CD4-positive, alpha-beta T cell (primary cell): ENCODE data around the gene ZNF451. TPM values are rescaled to one million over a fixed set of nuclear protein-coding genes. Genes with fewer than 3 reads are reported as not detected.

Experiments used
- ATAC-seq: fragments of 200-7000 bp; cut with Tn5 transposase; one replicate; pipeline ENCODE4 v1.10.0; 2022; ENCODE audit warnings: mild to moderate bottlenecking; ENCODE audit not compliant: poor library complexity
- CTCF ChIA-PET: fragments of 350-600 bp; sonication (Branson Sonifier 250); formaldehyde crosslinking; loops from one replicate; lab custom pipeline; 2021; ENCODE audit warnings: antibody characterized with exemption, inconsistent platforms; lab: Charles Lee
- POLR2A ChIA-PET: fragments of 350-600 bp; sonication (Branson Sonifier 250); formaldehyde crosslinking; loops from one replicate; lab custom pipeline; 2021; ENCODE audit warnings: antibody characterized with exemption, inconsistent platforms; lab: Charles Lee
- DNase-seq, 14 experiments: peaks; one replicate each; pipeline ENCODE4 v3.0.0-alpha.2; 2013 to 2020; ENCODE audit warnings: mixed read lengths in 2 of 14
- H3K27ac ChIP-seq, 2 donors: one replicate each; pipeline versions ENCODE4 v1.5.1 to v1.7.0; 2013; ENCODE audit warnings: low read length in 2 of 2, low read depth in 1 of 2, mild to moderate bottlenecking in 1 of 2
- H3K27me3 ChIP-seq, 2 experiments: 1 replicate in 1 of 2; 2 replicates in 1 of 2; pipeline versions ENCODE4 v1.6.1 to v1.7.0; 2013; ENCODE audit warnings: low read length in 2 of 2, control low read depth in 1 of 2, mild to moderate bottlenecking in 1 of 2, moderate library complexity in 1 of 2; ENCODE audit not compliant: insufficient read depth in 2 of 2, control insufficient read depth in 1 of 2
- H3K36me3 ChIP-seq: one replicate; pipeline ENCODE4 v1.6.1; 2013; ENCODE audit warnings: low read length, control low read depth; ENCODE audit not compliant: insufficient read depth
- H3K4me1 ChIP-seq: one replicate; pipeline ENCODE4 v1.6.1; 2013; ENCODE audit warnings: low read length, control low read depth; ENCODE audit not compliant: insufficient read depth
- H3K4me3 ChIP-seq: one replicate; pipeline ENCODE4 v1.5.1; 2013; ENCODE audit warnings: mild to moderate bottlenecking, low read length, moderate library complexity
- H3K9me3 ChIP-seq, 2 experiments: 1 replicate in 1 of 2; 2 replicates in 1 of 2; pipeline versions ENCODE4 v1.6.1 to v1.7.0; 2013; ENCODE audit warnings: low read length in 2 of 2, mild to moderate bottlenecking in 2 of 2, control low read depth in 1 of 2, moderate library complexity in 1 of 2; ENCODE audit not compliant: control insufficient read depth in 1 of 2, insufficient read depth in 1 of 2
- H3K27ac Mint-ChIP-seq: one replicate; pipeline ENCODE4 v1.8.0; 2020; ENCODE audit warnings: mixed read lengths
- H3K27me3 Mint-ChIP-seq: one replicate; pipeline ENCODE4 v1.8.0; 2021; ENCODE audit warnings: mixed read lengths
- H3K36me3 Mint-ChIP-seq: one replicate; pipeline ENCODE4 v1.8.0; 2021; ENCODE audit warnings: low read depth, mixed read lengths
- H3K4me1 Mint-ChIP-seq: one replicate; pipeline ENCODE4 v1.8.0; 2021; ENCODE audit warnings: low read depth, mixed read lengths
- H3K4me3 Mint-ChIP-seq: one replicate; pipeline ENCODE4 v1.8.0; 2020; ENCODE audit warnings: mild to moderate bottlenecking, mixed read lengths
- H3K9me3 Mint-ChIP-seq: one replicate; pipeline ENCODE4 v1.8.0; 2020; ENCODE audit warnings: mixed read lengths
- intact Hi-C, 2 experiments: fragments of 100-400 bp; cut with DNase I in 1 of 2; cut with micrococcal nuclease in 1 of 2; formaldehyde crosslinking; loops; one replicate each; pipeline versions ENCODE4 v1.15.1 to v1.9.0; 2023 to 2025; cut with DNase I, micrococcal nuclease
- total RNA-seq, 174 experiments: library from RNA in 2 of 174; stranded (reverse) in 2 of 174; gene quantifications; one replicate each; pipeline ENCODE4 v1.2.3 and lab custom pipeline; 2021 to 2026
- TF ChIP-seq, protein P1 (sequence below): fragments of 200-600 bp; IDR thresholded peaks from one replicate; pipeline ENCODE4 v1.8.0; 2022; ENCODE audit warnings: antibody characterized with exemption, mild to moderate bottlenecking

Gene ZNF451
- total RNA-seq, 2 experiments from 2014 or later, result 124 to 132 TPM

DNA sequence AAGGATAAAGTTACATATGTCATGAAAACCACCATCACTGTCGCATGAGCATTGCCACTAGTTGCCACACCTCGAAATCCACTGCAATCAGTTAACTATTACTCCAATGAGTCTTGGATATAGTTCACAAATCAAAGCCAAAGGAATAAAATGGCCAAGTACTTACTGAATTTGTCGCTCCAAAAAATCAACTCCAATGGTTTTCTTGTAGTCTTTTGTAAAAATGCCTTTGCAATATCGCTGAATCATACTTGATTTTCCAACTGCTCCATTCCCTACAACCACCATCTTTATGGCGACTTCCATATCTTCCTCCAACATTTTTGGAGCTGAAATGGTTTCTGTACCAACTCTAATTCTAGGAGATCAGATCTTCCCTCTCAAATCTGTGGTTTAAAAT, 120.1 kb downstream of the ZNF451 start:
- H3K27me3 ChIP-seq, result no peaks in the 10 kb centered on the region
- no peak overlapping the region for H3K4me3 ChIP-seq
- no peaks in the 10 kb centered on the region for H3K9me3 ChIP-seq
- Mint-ChIP-seq H3K9me3 (peaks cover 6% of the 10 kb centered on the region), H3K27me3 (no peaks in the 10 kb centered on the region), H3K36me3 (no peaks in the 10 kb centered on the region), H3K27ac (no peak overlapping the region), H3K4me1 (peaks cover 17% of the 10 kb centered on the region), H3K4me3 (no peak overlapping the region)
- intact Hi-C loops, result no loop called here
- no peak overlapping the region for H3K27ac ChIP-seq
- TF ChIP-seq, protein P1, sequence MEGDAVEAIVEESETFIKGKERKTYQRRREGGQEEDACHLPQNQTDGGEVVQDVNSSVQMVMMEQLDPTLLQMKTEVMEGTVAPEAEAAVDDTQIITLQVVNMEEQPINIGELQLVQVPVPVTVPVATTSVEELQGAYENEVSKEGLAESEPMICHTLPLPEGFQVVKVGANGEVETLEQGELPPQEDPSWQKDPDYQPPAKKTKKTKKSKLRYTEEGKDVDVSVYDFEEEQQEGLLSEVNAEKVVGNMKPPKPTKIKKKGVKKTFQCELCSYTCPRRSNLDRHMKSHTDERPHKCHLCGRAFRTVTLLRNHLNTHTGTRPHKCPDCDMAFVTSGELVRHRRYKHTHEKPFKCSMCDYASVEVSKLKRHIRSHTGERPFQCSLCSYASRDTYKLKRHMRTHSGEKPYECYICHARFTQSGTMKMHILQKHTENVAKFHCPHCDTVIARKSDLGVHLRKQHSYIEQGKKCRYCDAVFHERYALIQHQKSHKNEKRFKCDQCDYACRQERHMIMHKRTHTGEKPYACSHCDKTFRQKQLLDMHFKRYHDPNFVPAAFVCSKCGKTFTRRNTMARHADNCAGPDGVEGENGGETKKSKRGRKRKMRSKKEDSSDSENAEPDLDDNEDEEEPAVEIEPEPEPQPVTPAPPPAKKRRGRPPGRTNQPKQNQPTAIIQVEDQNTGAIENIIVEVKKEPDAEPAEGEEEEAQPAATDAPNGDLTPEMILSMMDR, result no peak
- CTCF ChIA-PET, result no interaction called here
- peaks cover 11% of the 10 kb centered on the region for H3K4me1 ChIP-seq
- H3K36me3 ChIP-seq, result no peaks in the 10 kb centered on the region
- POLR2A ChIA-PET, result no interaction called here
- no peak for ATAC-seq
- no peak for DNase-seq

DNA sequence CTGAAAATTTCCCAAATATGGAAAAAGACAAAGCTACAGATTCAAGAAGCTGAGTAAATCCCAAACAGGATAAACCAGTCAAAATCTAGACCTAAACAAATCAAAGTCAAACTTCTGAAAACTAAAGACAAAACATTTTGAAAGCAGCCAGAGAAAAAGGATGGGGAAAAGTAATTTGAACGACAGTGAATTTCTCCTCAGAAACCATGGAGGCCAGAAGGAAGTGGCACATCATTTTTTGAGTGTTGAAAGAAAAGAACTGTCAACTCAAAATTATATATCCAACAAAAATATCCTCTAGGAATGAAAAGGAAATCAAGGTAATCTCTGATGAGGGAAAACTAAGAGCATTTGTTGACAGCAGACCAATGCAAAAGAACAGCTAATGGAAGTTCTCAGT, 125.3 kb downstream of the ZNF451 start:
- Histone ChIP-seq H3K27me3 (no peaks in the 10 kb centered on the region), H3K36me3 (no peaks in the 10 kb centered on the region), H3K4me1 (peaks cover 11% of the 10 kb centered on the region), H3K9me3 (no peaks in the 10 kb centered on the region), H3K4me3 (no peak overlapping the region), H3K27ac (no peak overlapping the region)
- Mint-ChIP-seq H3K27me3 (no peaks in the 10 kb centered on the region), H3K9me3 (peaks cover 12% of the 10 kb centered on the region), H3K4me1 (peaks cover 27% of the 10 kb centered on the region), H3K36me3 (no peaks in the 10 kb centered on the region), H3K27ac (no peak overlapping the region), H3K4me3 (no peak overlapping the region)
- intact Hi-C loops, result loop anchor here in 1 of 2 experiments (5.0 kb wide), 1 partner anchor 102 kb away; the partner anchor contains the start of gene PRIM2
- ChIA-PET POLR2A (interaction anchor here (1.2 kb wide), 1 partner anchor 11 kb away, joined by 3 read pairs; no protein-coding TSS in a partner anchor), CTCF (no interaction called here)
- TF ChIP-seq, protein P1, result no peak
- DNase-seq, result no peak
- ATAC-seq, result no peak

DNA sequence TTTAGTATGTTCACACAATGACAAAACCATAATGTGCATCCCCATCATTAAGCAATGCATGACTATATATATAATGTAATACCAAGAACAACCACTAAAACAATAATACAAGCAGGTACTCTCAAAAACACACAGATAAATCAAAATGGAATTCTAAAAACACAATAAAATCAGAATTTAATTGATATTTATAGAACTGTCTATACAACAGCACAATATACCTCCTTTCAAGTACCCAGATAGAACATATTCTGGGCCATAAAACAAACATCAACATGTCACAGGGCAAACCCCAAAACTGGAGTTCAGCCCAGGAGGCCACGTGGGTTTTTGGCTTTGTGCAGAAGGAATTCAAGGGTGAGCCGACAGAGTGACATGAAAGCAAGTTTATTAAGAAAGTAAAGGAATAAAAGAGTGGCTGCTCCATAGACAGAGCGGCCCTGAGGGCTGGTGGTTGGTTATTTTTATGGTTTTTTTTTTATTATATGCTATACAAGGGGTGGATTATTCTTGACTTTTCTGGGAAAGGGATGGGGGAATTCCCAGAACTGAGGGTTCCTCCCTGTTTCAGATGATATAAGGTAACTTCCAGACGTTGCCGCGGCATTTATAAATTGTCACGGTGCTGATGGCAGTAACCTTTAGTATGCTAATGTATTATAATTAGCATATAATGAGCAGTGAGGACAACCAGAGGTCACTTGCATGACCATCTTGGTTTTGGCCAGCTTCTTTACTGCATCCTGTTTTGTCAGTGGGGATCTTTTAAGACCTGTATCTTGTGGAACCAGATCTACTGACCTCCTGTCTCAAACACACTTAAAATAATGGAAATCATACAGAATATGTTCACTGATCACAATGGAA, 126.5 kb downstream of the ZNF451 start:
- TF ChIP-seq, protein P1, result no peak
- no peak for ATAC-seq
- CTCF ChIA-PET, result no interaction called here
- H3K27ac Mint-ChIP-seq, result no peak overlapping the region
- Histone ChIP-seq H3K9me3 (no peaks in the 10 kb centered on the region), H3K4me1 (peaks cover 16% of the 10 kb centered on the region), H3K4me3 (no peak overlapping the region), H3K36me3 (no peaks in the 10 kb centered on the region), H3K27ac (no peak overlapping the region), H3K27me3 (no peaks in the 10 kb centered on the region)
- no peaks in the 10 kb centered on the region for H3K27me3 Mint-ChIP-seq
- H3K4me1 Mint-ChIP-seq, result peaks cover 37% of the 10 kb centered on the region
- H3K9me3 Mint-ChIP-seq, result peaks cover 12% of the 10 kb centered on the region
- no peak for DNase-seq
- intact Hi-C loops, result loop anchor here in 1 of 2 experiments (5.0 kb wide), 1 partner anchor 101 kb away; the partner anchor contains the start of gene PRIM2
- POLR2A ChIA-PET, result no interaction called here
- no peak overlapping the region for H3K4me3 Mint-ChIP-seq
- H3K36me3 Mint-ChIP-seq, result no peaks in the 10 kb centered on the region
